K562 treated with DMSO at 1 percent for 4 hours (cell line): ENCODE measurements around the gene MANEAL. TPM values are rescaled to one million over a fixed set of nuclear protein-coding genes. Genes with fewer than 3 reads are reported as not detected.

ENCODE experiments used
- total RNA-seq: library from RNA; unstranded; fragments of 300-600 nt; gene quantifications from 2 replicates; pipeline ENCODE4 v1.2.3, GENCODE V29; 2022; ENCODE audit not compliant: insufficient read depth

The MANEAL gene, protein sequence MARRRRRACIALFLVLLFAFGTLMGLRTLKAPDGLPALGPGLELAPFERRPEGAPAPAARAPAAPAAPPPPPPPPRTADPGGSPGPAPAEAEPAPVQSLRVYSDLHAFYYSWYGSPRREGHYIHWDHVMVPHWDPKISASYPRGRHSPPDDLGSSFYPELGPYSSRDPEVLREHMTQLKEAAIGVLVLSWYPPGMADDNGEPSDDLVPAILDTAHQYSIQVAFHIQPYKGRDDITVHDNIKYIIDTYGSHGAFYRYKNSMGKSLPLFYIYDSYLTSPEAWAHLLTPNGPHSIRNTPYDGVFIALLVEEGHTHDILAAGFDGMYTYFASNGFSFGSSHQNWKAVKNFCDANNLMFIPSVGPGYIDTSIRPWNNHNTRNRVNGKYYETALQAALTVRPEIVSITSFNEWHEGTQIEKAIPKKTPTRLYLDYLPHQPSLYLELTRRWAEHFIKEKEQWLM
- total RNA-seq, result not detected in 2 replicates

DNA sequence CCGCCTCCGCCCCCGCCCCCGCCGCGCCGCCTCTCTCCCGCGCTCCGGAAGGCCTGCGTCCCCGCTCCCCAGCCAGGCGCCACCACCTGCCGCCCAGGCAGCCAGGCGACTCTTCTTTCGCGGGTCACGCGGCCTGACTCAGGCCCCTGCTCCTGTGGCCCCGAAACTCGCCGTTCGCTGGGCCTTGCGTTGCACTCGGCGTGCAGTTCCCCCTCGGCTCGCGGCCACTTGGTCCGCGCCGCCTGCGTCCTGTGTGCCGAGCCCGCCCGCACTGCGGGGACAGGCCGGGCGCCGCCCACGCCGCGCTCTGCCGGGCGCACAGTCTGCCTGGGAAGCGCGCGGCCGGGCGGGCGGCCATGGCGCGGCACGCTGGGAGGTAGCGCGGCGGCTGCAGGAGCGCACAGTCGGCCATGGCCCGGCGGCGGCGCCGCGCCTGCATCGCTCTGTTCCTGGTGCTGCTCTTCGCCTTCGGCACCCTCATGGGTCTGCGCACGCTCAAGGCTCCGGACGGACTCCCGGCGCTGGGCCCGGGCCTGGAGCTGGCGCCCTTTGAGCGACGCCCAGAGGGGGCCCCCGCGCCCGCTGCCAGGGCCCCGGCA is at the start of gene MANEAL:
Gene MANEAL, plus strand, starts transcription at position 75 of the 599 bp plus-strand sequence. Its CDS starts 336 bp downstream, at position 411.

DNA sequence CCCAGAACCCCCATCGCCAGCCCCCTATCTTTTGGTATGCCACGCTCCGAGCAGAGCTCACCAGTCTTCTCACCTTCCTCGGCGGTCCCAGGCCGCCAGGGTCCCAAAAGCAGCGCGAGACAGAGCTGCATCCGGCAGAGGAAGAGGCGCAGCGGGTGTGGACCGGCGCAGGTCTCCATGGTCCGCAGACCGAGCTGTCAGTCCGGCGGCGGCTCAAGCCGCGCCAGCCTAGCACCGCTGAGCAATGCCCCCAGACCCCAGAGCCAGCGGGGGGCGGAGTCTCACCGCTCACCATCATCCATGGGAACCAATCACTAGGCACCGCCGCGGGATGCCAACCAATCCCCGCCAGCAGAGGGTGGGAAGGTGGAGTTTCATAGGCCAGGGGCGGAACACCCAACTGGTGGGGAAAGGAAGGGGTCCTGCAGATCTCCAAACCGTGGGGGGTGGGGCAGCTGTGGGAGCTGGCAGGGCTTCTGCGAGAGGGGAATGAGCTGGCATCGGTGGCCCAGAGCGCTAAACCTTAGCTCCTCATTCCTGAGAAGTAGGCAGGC is 28.7 kb upstream of the MANEAL start, which contains the start of gene EPHA10:
Gene EPHA10, minus strand, starts transcription at position 233 of the 554 bp plus-strand sequence. Its CDS starts 54 bp downstream, at position 179.

DNA sequence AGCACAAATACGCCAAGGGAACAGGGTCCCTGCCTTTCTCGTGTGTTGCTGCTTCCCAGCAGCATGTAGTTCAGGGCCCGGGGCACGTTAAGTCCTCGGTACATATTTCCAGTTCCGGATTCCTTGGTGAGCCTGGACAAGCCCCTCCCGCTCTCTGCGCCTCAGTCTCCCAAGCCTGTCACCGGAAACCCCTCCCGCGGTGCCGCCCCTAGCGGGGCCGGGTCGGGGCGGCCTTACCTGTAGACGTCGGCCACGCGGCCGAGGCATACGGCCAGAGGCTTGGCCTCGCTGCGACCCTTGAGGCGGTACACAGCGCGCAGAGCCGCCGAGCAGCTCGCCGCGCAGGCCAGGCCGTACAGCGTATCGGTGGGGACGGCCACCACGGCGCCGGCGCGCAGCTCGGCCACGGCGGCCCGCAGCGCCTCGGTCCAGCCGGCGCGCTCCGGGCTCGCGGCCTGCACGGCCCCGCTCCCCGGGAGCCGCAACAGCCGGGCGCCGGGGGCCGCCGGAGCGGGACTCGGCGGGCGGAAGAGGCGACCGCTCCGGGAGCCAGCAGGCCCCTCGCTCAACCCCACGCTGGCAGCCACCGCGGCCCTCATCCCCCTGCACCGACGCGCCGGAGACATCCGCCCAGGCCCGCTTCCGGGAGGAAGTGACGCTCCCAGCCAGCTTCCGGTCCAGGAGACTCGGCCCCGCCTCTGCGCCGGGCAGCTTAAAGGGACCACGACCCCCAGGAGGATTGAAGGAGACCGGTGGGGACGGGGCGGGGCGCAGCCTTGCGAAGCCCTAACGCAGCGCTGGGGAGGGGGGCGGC is 14.1 kb downstream of the MANEAL start, which contains the start of the genes C1orf122 and YRDC:
Gene C1orf122, plus strand, starts transcription at position 236 of the 814 bp plus-strand sequence. CDS start 615 bp downstream, outside the sequence.
Gene YRDC, minus strand, starts transcription at position 654 of the 814 bp plus-strand sequence. Its CDS starts 28 bp downstream, at position 626.

Other genes starting within 250 kb of the MANEAL start
- gene SNIP1, start 239.6 kb upstream of the MANEAL start, total RNA-seq, result 8.8 and 11.5 TPM in 2 replicates
- 0.97 and 1.9 TPM in 2 replicates for gene DNALI1, start 236.9 kb upstream of the MANEAL start, total RNA-seq
- gene GNL2, start 197.9 kb upstream of the MANEAL start, total RNA-seq, result 80.0 and 87.8 TPM in 2 replicates
- not detected in 2 replicates for gene RSPO1, start 159.0 kb upstream of the MANEAL start, total RNA-seq
- gene CDCA8, start 101.3 kb upstream of the MANEAL start, total RNA-seq, result 61.6 and 73.4 TPM in 2 replicates
- not detected in 2 replicates for gene EPHA10, start 28.7 kb upstream of the MANEAL start, total RNA-seq
- 82.4 and 87.8 TPM in 2 replicates for gene C1orf122, start 13.9 kb downstream of the MANEAL start, total RNA-seq
- gene YRDC, start 14.4 kb downstream of the MANEAL start, total RNA-seq, result 53.4 and 53.5 TPM in 2 replicates
- gene MTF1, start 65.7 kb downstream of the MANEAL start, total RNA-seq, result 3.8 and 3.9 TPM in 2 replicates
- gene INPP5B, start 153.2 kb downstream of the MANEAL start, total RNA-seq, result 15.9 and 18.8 TPM in 2 replicates
- gene SF3A3, start 196.2 kb downstream of the MANEAL start, total RNA-seq, result 94.1 and 148 TPM in 2 replicates
- gene FHL3, start 211.7 kb downstream of the MANEAL start, total RNA-seq, result 64.1 and 89.4 TPM in 2 replicates
- 46.6 and 68.5 TPM in 2 replicates for gene UTP11, start 218.9 kb downstream of the MANEAL start, total RNA-seq